ENCODE measurements around the gene SYCP2L. TPM values are rescaled to one million over a fixed set of nuclear protein-coding genes. Genes with fewer than 3 reads are reported as not detected.
"Not testable (repeated sequence)": the region's sequence is repeated elsewhere in the genome, so short reads cannot be mapped to it uniquely, and the experiment has no call there.

Gene SYCP2L
- total RNA-seq, 4 donors from 2014 or later, result 0.47 to 3.3 (median 1.6) TPM

- no peak for TF ChIP-seq CTCF (IDR thresholded peaks at IDR 0.05)
Observed at GRCh38 chr6:10890151-10890550, 3.3 kb downstream of the SYCP2L start.

GRCh38 chr6:10891960-10892359, 5.1 kb downstream of the SYCP2L start:
- TF ChIP-seq CTCF (IDR thresholded peaks at IDR 0.05), result no peak
- ATAC-seq (ENCODE audit: low FRiP score) (no peak), DNase-seq (ENCODE audit: low spot score) (no peak)

More at GRCh38 chr6:10890151-10890550, 3.3 kb downstream of the SYCP2L start:
- no peak for DNase-seq (ENCODE audit: low spot score)
- no peak for ATAC-seq (ENCODE audit: low FRiP score)

GRCh38 chr6:10894958-10895357, 8.1 kb downstream of the SYCP2L start:
- DNase-seq (ENCODE audit: low spot score) (no peak), ATAC-seq (ENCODE audit: low FRiP score) (no peak)
- no peak for TF ChIP-seq CTCF (IDR thresholded peaks at IDR 0.05)

GRCh38 chr6:10896691-10897090, 9.8 kb downstream of the SYCP2L start:
- ATAC-seq (ENCODE audit: low FRiP score) (peak; percentile 68), DNase-seq (ENCODE audit: low spot score) (no peak)
- TF ChIP-seq CTCF (IDR thresholded peaks at IDR 0.05), result no peak

- no peak for TF ChIP-seq CTCF (IDR thresholded peaks at IDR 0.05)
- no peak for DNase-seq (ENCODE audit: low spot score)
- no peak for ATAC-seq (ENCODE audit: low FRiP score)
Observed at GRCh38 chr6:10901770-10902169, 14.9 kb downstream of the SYCP2L start.

GRCh38 chr6:10904015-10904414, 17.2 kb downstream of the SYCP2L start:
- DNase-seq (ENCODE audit: low spot score) (no peak), ATAC-seq (ENCODE audit: low FRiP score) (no peak)
- no peak for TF ChIP-seq CTCF (IDR thresholded peaks at IDR 0.05)

GRCh38 chr6:10908228-10908627, 21.4 kb downstream of the SYCP2L start:
- no peak for TF ChIP-seq CTCF (IDR thresholded peaks at IDR 0.05)
- DNase-seq (ENCODE audit: low spot score) (no peak), ATAC-seq (ENCODE audit: low FRiP score) (no peak)

GRCh38 chr6:10919520-10919919, 32.7 kb downstream of the SYCP2L start:
- DNase-seq (ENCODE audit: low spot score); ATAC-seq (ENCODE audit: low FRiP score): not testable (repeated sequence)

Measured in omental fat pad (tissue), 4 donors.